HUES64 (cell line): ENCODE measurements around the gene SECISBP2L. TPM values are rescaled to one million over a fixed set of nuclear protein-coding genes. Genes with fewer than 3 reads are reported as not detected.

Experiments
- H3K27ac ChIP-seq: 2 replicates; pipeline ENCODE4 v1.7.0; 2013; ENCODE audit warnings: low read depth, low read length, inconsistent platforms
- H3K27me3 ChIP-seq: 2 replicates; pipeline ENCODE4 v1.6.1; 2013; ENCODE audit warnings: mild to moderate bottlenecking, low read length; ENCODE audit not compliant: insufficient read depth
- H3K36me3 ChIP-seq: 2 replicates; pipeline ENCODE4 v1.6.1; 2013; ENCODE audit warnings: mild to moderate bottlenecking, low read length; ENCODE audit not compliant: insufficient read depth
- H3K4me1 ChIP-seq: 2 replicates; pipeline ENCODE4 v1.6.1; 2013; ENCODE audit warnings: mild to moderate bottlenecking, low read length, moderate library complexity; ENCODE audit not compliant: insufficient read depth
- H3K4me3 ChIP-seq: 2 replicates; pipeline ENCODE4 v1.5.1; 2013; ENCODE audit warnings: mild to moderate bottlenecking, low read length, moderate library complexity
- H3K9ac ChIP-seq: 2 replicates; pipeline ENCODE4 v1.6.1; 2013; ENCODE audit warnings: mild to moderate bottlenecking, low read depth, low read length
- H3K9me3 ChIP-seq: 2 replicates; pipeline ENCODE4 v1.6.1; 2013; ENCODE audit warnings: low read depth, low read length; ENCODE audit not compliant: insufficient read depth
- WGBS: fragments of 150-250, 120-280 bp; methylation state at CpG from one replicate; pipeline ENCODE4 v1.1.7; 2013; ENCODE audit warnings: missing lambda C conversion rate; 5-methylcytosine and 5-hydroxymethylcytosine counted together
- polyA plus RNA-seq, 2 experiments: library from polyadenylated mRNA; stranded (reverse); fragments of 50-300 nt; gene quantifications; one replicate each; pipeline ENCODE4 v1.2.3, GENCODE V29; 2013

SECISBP2L gene, protein sequence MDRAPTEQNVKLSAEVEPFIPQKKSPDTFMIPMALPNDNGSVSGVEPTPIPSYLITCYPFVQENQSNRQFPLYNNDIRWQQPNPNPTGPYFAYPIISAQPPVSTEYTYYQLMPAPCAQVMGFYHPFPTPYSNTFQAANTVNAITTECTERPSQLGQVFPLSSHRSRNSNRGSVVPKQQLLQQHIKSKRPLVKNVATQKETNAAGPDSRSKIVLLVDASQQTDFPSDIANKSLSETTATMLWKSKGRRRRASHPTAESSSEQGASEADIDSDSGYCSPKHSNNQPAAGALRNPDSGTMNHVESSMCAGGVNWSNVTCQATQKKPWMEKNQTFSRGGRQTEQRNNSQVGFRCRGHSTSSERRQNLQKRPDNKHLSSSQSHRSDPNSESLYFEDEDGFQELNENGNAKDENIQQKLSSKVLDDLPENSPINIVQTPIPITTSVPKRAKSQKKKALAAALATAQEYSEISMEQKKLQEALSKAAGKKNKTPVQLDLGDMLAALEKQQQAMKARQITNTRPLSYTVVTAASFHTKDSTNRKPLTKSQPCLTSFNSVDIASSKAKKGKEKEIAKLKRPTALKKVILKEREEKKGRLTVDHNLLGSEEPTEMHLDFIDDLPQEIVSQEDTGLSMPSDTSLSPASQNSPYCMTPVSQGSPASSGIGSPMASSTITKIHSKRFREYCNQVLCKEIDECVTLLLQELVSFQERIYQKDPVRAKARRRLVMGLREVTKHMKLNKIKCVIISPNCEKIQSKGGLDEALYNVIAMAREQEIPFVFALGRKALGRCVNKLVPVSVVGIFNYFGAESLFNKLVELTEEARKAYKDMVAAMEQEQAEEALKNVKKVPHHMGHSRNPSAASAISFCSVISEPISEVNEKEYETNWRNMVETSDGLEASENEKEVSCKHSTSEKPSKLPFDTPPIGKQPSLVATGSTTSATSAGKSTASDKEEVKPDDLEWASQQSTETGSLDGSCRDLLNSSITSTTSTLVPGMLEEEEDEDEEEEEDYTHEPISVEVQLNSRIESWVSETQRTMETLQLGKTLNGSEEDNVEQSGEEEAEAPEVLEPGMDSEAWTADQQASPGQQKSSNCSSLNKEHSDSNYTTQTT
- 10.0 TPM for polyA plus RNA-seq (2013, experiment 1 of 2)
- polyA plus RNA-seq (2013, experiment 2 of 2), result 16.1 TPM

GRCh38 chr15:49046220-49047102 lies at the start of gene SECISBP2L:
TSS of gene SECISBP2L (minus strand) at chr15:49046446. CDS start at chr15:49046299, 147 bp downstream.
- H3K9me3 ChIP-seq, result 0 out of 2 replicates have a peak, but pooled peaks cover 3% of the 10 kb centered on the region
- H3K36me3 ChIP-seq, result 0 out of 2 replicates have a peak, but pooled peaks cover 3% of the 10 kb centered on the region
- H3K9ac ChIP-seq, result peak within 1 kb of the TSS; percentile 84
- H3K27me3 ChIP-seq, result no peaks in the 10 kb centered on the region
- H3K4me1 ChIP-seq, result peaks cover 14% of the 10 kb centered on the region; the same call in 1 of the 2 replicates
- peak within 1 kb of the TSS; percentile 65 for H3K27ac ChIP-seq
- H3K4me3 ChIP-seq, result peak within 1 kb of the TSS; percentile 76
- 8% methylated on average over 50 of the region's 50 CpGs for WGBS

GRCh38 chr15:49094923-49095322 lies 48.7 kb upstream of the SECISBP2L start:
- Histone ChIP-seq H3K9ac (no peak overlapping the region), H3K27ac (no peak overlapping the region), H3K4me1 (no peaks in the 10 kb centered on the region), H3K36me3 (no peaks in the 10 kb centered on the region), H3K9me3 (no peaks in the 10 kb centered on the region), H3K27me3 (no peaks in the 10 kb centered on the region), H3K4me3 (no peak overlapping the region)
- 93% methylated on average over 1 of the region's 1 CpG for WGBS

GRCh38 chr15:49093252-49094105 lies 47.2 kb upstream of the SECISBP2L start:
- WGBS, result 94% methylated on average over 4 of the region's 4 CpGs
- no peak overlapping the region for H3K9ac ChIP-seq
- no peak overlapping the region for H3K27ac ChIP-seq
- no peaks in the 10 kb centered on the region for H3K36me3 ChIP-seq
- H3K9me3 ChIP-seq, result no peaks in the 10 kb centered on the region
- H3K27me3 ChIP-seq, result no peaks in the 10 kb centered on the region
- H3K4me3 ChIP-seq, result no peak overlapping the region
- no peaks in the 10 kb centered on the region for H3K4me1 ChIP-seq

DNA sequence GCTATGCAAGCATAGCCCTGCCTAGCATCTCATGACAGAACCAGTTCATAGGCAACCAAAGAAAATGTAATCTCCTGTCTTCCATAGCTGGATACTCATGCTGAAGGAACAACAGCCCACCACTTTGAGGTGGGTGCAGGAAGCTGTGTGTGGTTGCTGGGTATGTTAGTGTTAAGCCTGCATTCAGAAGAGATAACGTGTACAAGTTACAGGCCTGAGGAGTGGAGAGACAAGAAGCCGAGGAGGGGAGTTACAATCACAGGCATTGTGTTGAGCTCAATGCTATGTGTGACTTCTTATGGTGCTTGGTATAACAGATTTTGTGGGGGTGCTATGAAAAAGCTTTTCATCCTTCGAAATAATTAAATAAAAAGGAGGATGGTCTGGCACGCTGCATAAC lies 42.8 kb upstream of the SECISBP2L start:
- H3K9ac ChIP-seq, result no peak overlapping the region
- no peaks in the 10 kb centered on the region for H3K36me3 ChIP-seq
- WGBS, result 92% methylated on average over 4 of the region's 4 CpGs
- no peaks in the 10 kb centered on the region for H3K4me1 ChIP-seq
- no peaks in the 10 kb centered on the region for H3K9me3 ChIP-seq
- no peaks in the 10 kb centered on the region for H3K27me3 ChIP-seq
- H3K27ac ChIP-seq, result no peak overlapping the region
- H3K4me3 ChIP-seq, result no peak overlapping the region

DNA sequence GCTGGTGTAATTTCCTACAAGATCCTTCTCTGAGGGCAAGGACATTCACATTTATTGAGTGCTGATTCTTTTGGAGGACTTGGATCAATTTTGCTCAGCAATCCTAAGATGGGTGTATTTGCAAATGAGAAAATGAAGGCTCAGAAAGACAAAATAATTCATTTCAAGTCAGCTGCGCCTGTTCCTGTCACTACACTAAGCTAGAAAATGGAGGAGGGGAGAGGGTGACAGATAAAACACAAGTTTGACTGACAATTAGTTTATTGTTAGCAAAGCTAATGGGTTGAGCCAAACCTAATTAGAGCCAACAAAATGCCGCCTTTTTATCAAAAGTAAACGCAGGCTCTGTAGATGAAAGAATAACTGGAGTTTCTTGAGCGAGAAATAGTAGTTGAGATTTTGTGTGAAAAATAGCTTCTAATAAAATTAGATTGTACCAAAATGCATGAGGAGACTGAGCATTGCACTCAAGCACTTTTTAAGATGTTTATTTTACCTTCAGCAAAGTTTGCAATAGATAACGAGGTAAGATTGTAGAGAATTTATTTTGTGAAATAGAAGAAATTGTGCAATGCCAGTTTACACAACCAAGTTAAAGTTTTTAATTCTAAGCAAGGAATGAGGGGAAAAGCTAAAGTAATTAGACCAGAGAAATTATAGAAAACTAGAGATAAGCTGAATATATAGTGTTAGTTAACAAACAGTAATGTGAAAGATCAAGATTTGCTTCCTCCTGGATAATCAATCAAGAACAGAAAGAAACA lies 39.6 kb upstream of the SECISBP2L start:
- Histone ChIP-seq H3K9ac (no peak overlapping the region), H3K4me1 (no peaks in the 10 kb centered on the region), H3K9me3 (no peaks in the 10 kb centered on the region), H3K27ac (no peak overlapping the region), H3K4me3 (no peak overlapping the region), H3K27me3 (no peaks in the 10 kb centered on the region), H3K36me3 (no peaks in the 10 kb centered on the region)
- 90% methylated on average over 5 of the region's 5 CpGs for WGBS

GRCh38 chr15:49084285-49084570 lies 38.0 kb upstream of the SECISBP2L start:
- no peak overlapping the region for H3K4me3 ChIP-seq
- no peaks in the 10 kb centered on the region for H3K9me3 ChIP-seq
- H3K4me1 ChIP-seq, result no peaks in the 10 kb centered on the region
- H3K27me3 ChIP-seq, result no peaks in the 10 kb centered on the region
- WGBS, result 95% methylated on average over 3 of the region's 3 CpGs
- H3K36me3 ChIP-seq, result no peaks in the 10 kb centered on the region
- H3K9ac ChIP-seq, result no peak overlapping the region
- no peak overlapping the region for H3K27ac ChIP-seq

- Histone ChIP-seq H3K27me3 (no peaks in the 10 kb centered on the region), H3K9me3 (no peaks in the 10 kb centered on the region), H3K4me1 (no peaks in the 10 kb centered on the region), H3K36me3 (no peaks in the 10 kb centered on the region), H3K4me3 (no peak overlapping the region), H3K9ac (no peak overlapping the region), H3K27ac (no peak overlapping the region)
- WGBS, result 95% methylated on average over 5 of the region's 5 CpGs
Measured at GRCh38 chr15:49083401-49084284, 37.4 kb upstream of the SECISBP2L start.

GRCh38 chr15:49082960-49083359 lies 36.7 kb upstream of the SECISBP2L start:
- Histone ChIP-seq H3K27ac (no peak overlapping the region), H3K27me3 (no peaks in the 10 kb centered on the region), H3K36me3 (no peaks in the 10 kb centered on the region), H3K9me3 (no peaks in the 10 kb centered on the region), H3K9ac (no peak overlapping the region), H3K4me3 (no peak overlapping the region), H3K4me1 (no peaks in the 10 kb centered on the region)
- 100% methylated on average over 1 of the region's 1 CpG for WGBS
